SK-N-SH treated with all-trans-retinoic acid at 6 μM for 48 hours (cell line): ENCODE results near the gene AIMP2.

ENCODE experiments used
- ARNTL ChIP-seq: fragments of 450-650 bp; formaldehyde crosslinking; IDR thresholded peaks from 2 replicates; pipeline ENCODE4 v1.5.0; 2020; ENCODE audit warnings: low read depth, mild to moderate bottlenecking, moderate library complexity, borderline replicate concordance
- CSRNP3 ChIP-seq: fragments of 250-450 bp; sonication (Bioruptor Pico); IDR thresholded peaks from 2 replicates; pipeline ENCODE4 v1.5.1; 2021; ENCODE audit warnings: mild to moderate bottlenecking, moderate library complexity
- GLIS3 ChIP-seq: fragments of 250-450 bp; sonication (Bioruptor Pico); IDR thresholded peaks from 2 replicates; pipeline ENCODE4 v1.5.0; 2020; ENCODE audit warnings: mild to moderate bottlenecking, moderate library complexity
- RARB ChIP-seq: fragments of 250-450 bp; sonication (Bioruptor Pico); IDR thresholded peaks from 2 replicates; pipeline ENCODE4 v1.8.0; 2021; ENCODE audit warnings: mild to moderate bottlenecking, moderate library complexity
- ZFP30 ChIP-seq: fragments of 450-650 bp; formaldehyde crosslinking; IDR thresholded peaks from 2 replicates; pipeline ENCODE4 v1.5.0; 2022; ENCODE audit warnings: mild to moderate bottlenecking, moderate library complexity
- ZNF8 ChIP-seq: fragments of 450-650 bp; formaldehyde crosslinking; IDR thresholded peaks from 2 replicates; pipeline ENCODE4 v1.5.0; 2020; ENCODE audit warnings: mild to moderate bottlenecking, moderate library complexity
- TF ChIP-seq, protein P1 (sequence below): fragments of 250-450 bp; sonication (Bioruptor Pico); IDR thresholded peaks from 2 replicates; pipeline ENCODE4 v1.8.0; 2020; ENCODE audit warnings: mild to moderate bottlenecking, moderate library complexity, borderline replicate concordance

- TF ChIP-seq RARB (CRISPR knock-in tag) (no peak), ZFP30 (CRISPR knock-in tag) (no peak), CSRNP3 (CRISPR knock-in tag) (no peak), ARNTL (no peak), ZNF8 (CRISPR knock-in tag) (no peak), GLIS3 (CRISPR knock-in tag) (no peak)
- TF ChIP-seq, protein P1, sequence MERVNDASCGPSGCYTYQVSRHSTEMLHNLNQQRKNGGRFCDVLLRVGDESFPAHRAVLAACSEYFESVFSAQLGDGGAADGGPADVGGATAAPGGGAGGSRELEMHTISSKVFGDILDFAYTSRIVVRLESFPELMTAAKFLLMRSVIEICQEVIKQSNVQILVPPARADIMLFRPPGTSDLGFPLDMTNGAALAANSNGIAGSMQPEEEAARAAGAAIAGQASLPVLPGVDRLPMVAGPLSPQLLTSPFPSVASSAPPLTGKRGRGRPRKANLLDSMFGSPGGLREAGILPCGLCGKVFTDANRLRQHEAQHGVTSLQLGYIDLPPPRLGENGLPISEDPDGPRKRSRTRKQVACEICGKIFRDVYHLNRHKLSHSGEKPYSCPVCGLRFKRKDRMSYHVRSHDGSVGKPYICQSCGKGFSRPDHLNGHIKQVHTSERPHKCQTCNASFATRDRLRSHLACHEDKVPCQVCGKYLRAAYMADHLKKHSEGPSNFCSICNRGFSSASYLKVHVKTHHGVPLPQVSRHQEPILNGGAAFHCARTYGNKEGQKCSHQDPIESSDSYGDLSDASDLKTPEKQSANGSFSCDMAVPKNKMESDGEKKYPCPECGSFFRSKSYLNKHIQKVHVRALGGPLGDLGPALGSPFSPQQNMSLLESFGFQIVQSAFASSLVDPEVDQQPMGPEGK (CRISPR knock-in tag) = no peak
These were observed 13.6 kb downstream of the AIMP2 start for GRCh38 chr7:6022707-6023106.
